TTC549 (cell line): Measurements from ENCODE around the gene LSAMP.
"Not testable (repeated sequence)": the region's sequence is repeated elsewhere in the genome, so short reads cannot be mapped to it uniquely, and the experiment has no call there.

Experiments used
- FAIRE-seq: peaks from 2 replicates; lab custom pipeline; 2012; peaks lifted over from hg19 to GRCh38; lab: Jason Lieb, UNC

The LSAMP gene

GRCh38 chr3:115833074-115833473 lies 612.2 kb downstream of the LSAMP start:
- FAIRE-seq: no peak

DNA sequence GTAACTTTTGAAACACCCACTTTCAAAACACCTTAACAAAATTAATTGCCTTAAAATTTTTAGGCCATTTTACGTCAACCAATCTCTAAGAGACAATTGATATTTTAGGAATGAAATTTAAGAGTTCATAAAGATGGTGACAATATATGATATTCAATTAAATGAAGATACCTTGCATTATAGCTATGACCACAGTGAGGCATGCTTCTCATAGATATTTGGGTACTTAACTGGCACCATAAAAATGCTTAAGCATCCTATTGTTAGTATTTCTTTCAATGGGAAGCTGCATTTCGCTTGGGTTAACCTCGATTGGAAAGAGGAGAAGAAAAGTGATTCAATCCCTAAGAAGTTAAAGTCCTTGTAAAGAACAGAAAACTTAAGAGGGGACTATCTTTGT lies 613.0 kb downstream of the LSAMP start:
- no peak for FAIRE-seq

DNA sequence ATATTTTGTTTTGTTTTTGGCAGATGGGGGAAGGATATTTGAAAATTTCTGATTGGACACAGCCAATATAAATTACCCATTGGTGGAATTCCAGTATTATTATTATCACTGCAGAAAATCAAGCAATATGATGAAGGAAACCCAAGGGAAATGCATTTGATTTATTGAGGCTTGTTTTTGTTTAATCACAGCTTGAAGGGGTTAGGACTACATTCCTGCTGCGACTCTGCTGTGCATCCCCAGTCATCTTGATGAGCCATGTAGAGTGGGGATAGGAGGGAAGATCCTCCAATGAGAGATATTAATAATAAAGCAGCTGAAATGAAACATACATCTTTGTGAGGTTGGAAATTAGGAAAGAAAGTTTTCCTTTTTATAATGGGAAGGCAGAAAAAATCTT lies 613.4 kb downstream of the LSAMP start:
- no peak for FAIRE-seq

- no peak for FAIRE-seq
Measured at GRCh38 chr3:115830764-115831395, 614.4 kb downstream of the LSAMP start.

GRCh38 chr3:115828401-115828800 lies 616.9 kb downstream of the LSAMP start:
- FAIRE-seq: no peak

DNA sequence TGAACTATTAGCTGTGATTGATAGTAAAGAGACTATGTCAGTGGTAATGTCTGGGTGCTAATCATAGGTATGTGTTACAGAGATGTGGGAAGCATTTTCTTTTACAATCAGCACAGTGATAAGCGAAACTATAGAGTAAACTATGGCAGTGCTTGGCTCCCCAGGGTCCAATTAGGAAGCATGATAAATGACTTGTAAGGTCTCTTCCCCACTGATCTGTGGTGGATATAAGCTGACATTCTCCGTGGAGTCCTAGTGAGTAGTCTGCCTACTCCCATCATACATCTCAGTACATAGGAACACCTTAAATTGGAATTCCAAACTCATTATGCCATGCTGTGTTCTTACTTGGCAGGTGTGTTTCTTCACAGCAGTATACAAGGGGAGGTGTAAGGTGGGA lies 617.8 kb downstream of the LSAMP start:
- FAIRE-seq: no peak

DNA sequence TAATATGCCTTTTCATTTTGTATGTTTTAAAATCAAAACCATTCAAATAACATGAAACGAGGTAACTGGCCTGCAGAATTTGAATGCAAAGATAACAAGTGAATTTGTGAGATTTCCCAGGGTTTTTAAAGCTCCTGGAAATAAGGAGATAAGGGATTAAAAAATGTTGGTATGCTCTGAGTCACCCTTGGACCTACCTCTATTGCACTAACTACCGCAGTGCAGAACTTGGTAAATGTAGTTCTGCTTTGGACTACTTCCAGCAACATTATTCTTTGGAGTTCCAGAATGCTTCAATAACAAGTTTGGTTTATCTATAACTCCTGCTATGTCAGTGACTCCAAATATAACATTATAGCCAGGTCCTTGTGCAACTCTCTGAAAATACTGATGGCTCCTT lies 620.2 kb downstream of the LSAMP start:
- no peak for FAIRE-seq

DNA sequence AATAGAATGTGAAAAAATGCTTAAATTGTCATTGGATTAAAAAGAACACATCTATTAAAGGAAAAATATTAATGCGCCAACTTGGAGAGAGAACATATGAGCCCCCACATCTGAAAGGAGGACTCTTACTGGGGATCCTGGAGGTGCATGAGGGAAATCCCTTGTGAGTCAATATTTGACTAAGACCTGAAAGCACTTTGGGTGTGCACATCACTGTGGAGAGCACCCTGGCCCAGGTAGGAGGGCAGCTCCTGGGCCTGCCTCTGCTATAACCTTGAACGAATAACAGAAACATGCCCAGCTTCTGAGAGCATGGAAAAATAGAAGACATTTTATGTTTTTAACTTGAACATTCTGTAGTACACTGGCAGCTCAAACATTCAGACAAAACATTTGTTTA lies 622.2 kb downstream of the LSAMP start:
- no peak for FAIRE-seq

DNA sequence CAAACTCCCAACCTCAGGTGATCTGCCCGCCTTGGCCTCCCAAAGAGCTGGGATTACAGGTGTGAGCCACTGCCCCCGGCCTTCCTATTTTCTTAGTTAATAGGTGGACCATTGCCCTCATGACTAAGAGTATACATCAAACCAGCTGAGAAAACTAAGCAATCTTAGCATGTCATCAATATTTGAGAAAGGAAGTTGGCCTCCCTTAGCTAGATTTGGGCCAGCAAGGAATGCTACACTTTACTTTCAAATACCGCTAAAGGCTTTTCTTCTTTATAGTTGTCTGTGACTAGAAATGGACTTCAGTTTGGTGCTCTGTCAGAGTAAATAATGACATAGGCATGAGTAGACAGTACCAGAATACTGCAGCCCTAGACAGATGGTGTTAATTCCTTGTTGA lies 622.7 kb downstream of the LSAMP start:
- FAIRE-seq: no peak

DNA sequence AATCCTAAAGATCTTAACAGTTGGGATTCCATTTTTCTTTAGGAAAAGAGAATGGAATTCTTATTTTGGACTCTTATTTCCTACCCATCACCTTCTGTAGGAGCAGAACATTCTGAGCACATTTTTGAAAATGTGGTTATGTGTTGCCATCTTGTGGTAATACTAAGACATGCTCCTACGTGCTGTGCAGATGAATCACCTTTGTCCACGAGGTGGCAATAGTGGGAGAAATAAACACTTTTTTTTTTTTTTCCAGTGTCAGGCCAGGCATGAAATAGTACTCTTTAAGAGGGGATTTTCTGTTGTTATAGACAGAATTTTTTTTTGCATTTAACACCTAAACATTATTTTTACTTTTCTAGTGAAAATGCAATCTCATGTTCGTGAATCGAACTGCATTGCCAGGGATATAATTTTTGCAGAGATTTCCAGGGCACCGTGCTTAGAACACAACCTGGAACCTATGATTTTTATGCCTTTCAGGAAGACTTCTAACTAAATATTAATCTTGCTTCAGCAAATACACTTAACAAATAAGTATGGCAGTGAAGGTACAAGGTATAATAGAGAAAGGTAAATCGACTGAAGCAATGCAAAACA lies 625.4 kb downstream of the LSAMP start:
- FAIRE-seq: peak; percentile 92

GRCh38 chr3:115814778-115815380 lies 630.4 kb downstream of the LSAMP start:
- FAIRE-seq: peak; percentile 36

DNA sequence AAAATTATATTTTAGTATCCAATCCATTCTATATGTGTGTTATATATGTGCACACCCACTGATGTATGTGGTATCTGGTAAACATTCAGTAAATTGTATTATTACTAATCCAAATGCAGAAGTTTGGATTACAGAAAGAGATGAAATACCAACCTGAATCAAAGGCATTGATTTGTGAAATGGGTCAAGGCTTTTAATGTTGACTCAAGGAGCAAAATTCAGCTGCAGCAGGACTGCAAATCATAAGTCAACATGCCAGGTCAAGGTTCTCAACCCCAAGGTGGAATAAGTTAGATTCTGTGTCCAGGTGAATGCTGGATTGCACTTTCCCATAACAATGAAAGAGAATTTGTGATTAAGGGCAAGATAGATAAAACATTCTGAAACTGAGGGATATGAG lies 631.3 kb downstream of the LSAMP start:
- no peak for FAIRE-seq

- FAIRE-seq: no peak
Measured at GRCh38 chr3:115808816-115809215, 636.5 kb downstream of the LSAMP start.

- no peak for FAIRE-seq
Measured at GRCh38 chr3:115808244-115808643, 637.0 kb downstream of the LSAMP start.

GRCh38 chr3:115806501-115806900 lies 638.8 kb downstream of the LSAMP start:
- no peak for FAIRE-seq

- no peak for FAIRE-seq
Measured at GRCh38 chr3:115805520-115805919, 639.8 kb downstream of the LSAMP start.

DNA sequence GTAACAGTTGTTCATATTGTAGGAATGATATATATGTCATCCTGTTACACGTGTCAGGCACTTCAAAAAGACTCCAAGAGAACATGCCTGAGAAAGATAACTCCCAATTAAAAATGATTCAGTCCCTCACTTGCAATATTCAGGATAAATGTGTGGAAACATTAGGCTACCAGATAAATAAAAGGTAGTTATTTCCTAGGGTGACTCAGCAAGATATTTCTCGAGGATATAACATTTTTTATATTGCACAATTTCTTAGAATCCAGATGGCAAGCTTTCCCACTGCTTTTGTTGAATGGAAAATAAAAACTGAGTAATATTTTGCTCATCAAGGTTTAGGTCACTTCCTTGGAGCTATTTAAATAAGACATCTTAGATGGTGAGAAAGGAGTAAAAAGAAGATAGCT lies 640.6 kb downstream of the LSAMP start:
- FAIRE-seq: no peak

GRCh38 chr3:115804200-115804599 lies 641.1 kb downstream of the LSAMP start:
- no peak for FAIRE-seq

DNA sequence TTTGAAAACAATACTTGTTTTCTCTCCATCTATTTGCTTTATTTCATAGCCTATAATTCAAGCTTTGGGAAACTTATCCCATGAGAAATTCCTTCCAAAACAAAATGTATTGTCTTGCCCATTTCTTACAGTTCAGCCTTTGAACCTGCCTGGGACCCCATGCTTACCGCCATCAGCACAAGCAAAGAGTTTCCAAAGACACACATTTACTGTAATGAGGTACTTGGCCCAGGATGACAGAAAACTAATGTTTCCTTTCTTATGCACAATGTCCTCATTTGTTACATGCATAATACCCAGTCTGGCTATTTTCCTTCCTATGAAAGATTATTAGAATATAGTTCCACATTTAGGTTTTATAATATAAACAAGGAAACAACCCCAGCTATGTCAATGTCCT lies 641.6 kb downstream of the LSAMP start:
- no peak for FAIRE-seq

DNA sequence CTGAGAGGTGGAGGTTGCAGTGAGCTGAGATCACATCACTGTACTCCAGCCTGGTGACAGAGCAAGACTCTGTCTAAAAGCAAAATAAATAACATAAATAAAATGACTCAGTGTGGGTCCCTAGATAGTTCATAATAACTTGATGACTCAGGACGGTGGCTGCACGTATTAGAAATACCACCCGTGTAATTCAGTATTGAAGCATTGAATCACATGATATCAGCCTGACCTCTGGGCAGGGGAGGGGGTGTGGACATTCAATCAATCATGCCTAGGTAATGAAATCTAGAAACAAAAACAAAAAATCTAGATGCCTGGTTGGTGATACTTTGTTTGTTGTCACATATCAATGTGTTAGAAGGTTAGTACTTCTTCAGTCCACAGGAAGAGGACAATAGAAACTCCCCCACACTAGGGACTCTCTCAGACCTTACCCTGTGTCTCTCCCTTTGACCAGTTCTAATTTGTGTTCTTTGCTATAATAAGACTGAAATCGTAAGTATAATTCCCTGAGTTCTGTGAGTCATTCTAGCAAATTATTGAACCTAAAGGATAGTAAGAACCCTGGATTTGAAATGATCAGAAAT lies 644.7 kb downstream of the LSAMP start:
- FAIRE-seq: no peak

- not testable (repeated sequence) for FAIRE-seq
Measured at GRCh38 chr3:115800065-115800464, 645.2 kb downstream of the LSAMP start.

- no peak for FAIRE-seq
Measured at GRCh38 chr3:115792206-115792955, 652.9 kb downstream of the LSAMP start.
